SK-N-SH (cell line): ENCODE measurements around the gene DCUN1D5. TPM values are rescaled to one million over a fixed set of nuclear protein-coding genes. Genes with fewer than 3 reads are reported as not detected.

Source experiments
- CTCF ChIA-PET: fragments of 300-600, 350-600 bp; formaldehyde crosslinking; extraction: SDS; loops from one replicate; lab custom pipeline; 2021; lab: Yijun Ruan, JAX
- POLR2A ChIA-PET: fragments of 350-600 bp; sonication (Branson Sonifier 250); formaldehyde crosslinking; extraction: SDS; loops from one replicate; lab custom pipeline; 2020; ENCODE audit warnings: antibody characterized with exemption, inconsistent platforms; lab: Yijun Ruan, JAX
- DNase-seq: peaks from one replicate; pipeline ENCODE4 v3.0.0; 2012
- H2AFZ ChIP-seq: fragments of 200-600 bp; sonication (generic); 2 replicates; pipeline ENCODE4 v1.8.1; 2016; ENCODE audit warnings: antibody characterized with exemption, mild to moderate bottlenecking, low read depth
- H3F3A ChIP-seq: fragments of 200-600 bp; sonication (generic); replicated peaks from 2 replicates; pipeline ENCODE3; 2016; ENCODE audit warnings: antibody characterized with exemption, mild to moderate bottlenecking; ENCODE audit not compliant: insufficient read depth
- H3K27ac ChIP-seq, 2 experiments: fragments of 200-500 bp in 1 of 2; fragments of 200-600 bp in 1 of 2; sonication (Bioruptor generic) in 1 of 2; sonication (generic), shearing (Covaris generic) in 1 of 2; 2 replicates each; pipeline versions ENCODE4 v1.5.1 to v1.6.1; 2014 to 2016; ENCODE audit warnings: low read depth in 2 of 2, inconsistent platforms in 1 of 2, low read length in 1 of 2, mild to moderate bottlenecking in 1 of 2, mixed read lengths in 1 of 2
- H3K27me3 ChIP-seq: fragments of 200-600 bp; sonication (generic), shearing (Covaris generic); 2 replicates; pipeline ENCODE4 v1.6.1; 2016; ENCODE audit warnings: mixed run types; ENCODE audit not compliant: insufficient read depth
- H3K36me3 ChIP-seq, 2 experiments: fragments of 200-500 bp in 1 of 2; fragments of 200-600 bp in 1 of 2; sonication (Bioruptor generic) in 1 of 2; sonication (generic) in 1 of 2; replicated peaks in 1 of 2; 2 replicates each; pipeline versions ENCODE3 to v1.5.1; 2014 to 2016; ENCODE audit warnings: low read length in 1 of 2, mild to moderate bottlenecking in 1 of 2; ENCODE audit not compliant: insufficient read depth in 2 of 2, control insufficient read depth in 1 of 2
- H3K4me1 ChIP-seq, 2 experiments: fragments of 200-500 bp in 1 of 2; fragments of 200-600 bp in 1 of 2; sonication (Bioruptor generic) in 1 of 2; sonication (generic), shearing (Covaris generic) in 1 of 2; 2 replicates each; pipeline versions ENCODE4 v1.5.1 to v1.6.1; 2014 to 2016; ENCODE audit warnings: low read depth in 1 of 2, low read length in 1 of 2, mixed run types in 1 of 2; ENCODE audit not compliant: insufficient read depth in 2 of 2, control insufficient read depth in 1 of 2
- H3K4me2 ChIP-seq: fragments of 200-600 bp; sonication (generic), shearing (Covaris generic); 2 replicates; pipeline ENCODE4 v1.6.1; 2017; ENCODE audit warnings: mixed run types
- H3K4me3 ChIP-seq, 2 experiments: fragments of 200-500 bp in 1 of 2; fragments of 200-600 bp in 1 of 2; sonication (Bioruptor generic) in 1 of 2; sonication (generic), shearing (Covaris generic) in 1 of 2; 2 replicates each; pipeline versions ENCODE4 v1.5.1 to v1.8.1; 2014 to 2016; ENCODE audit warnings: low read depth in 2 of 2, inconsistent platforms in 1 of 2, low read length in 1 of 2, mild to moderate bottlenecking in 1 of 2, mixed read lengths in 1 of 2, moderate library complexity in 1 of 2
- H3K79me2 ChIP-seq: fragments of 200-600 bp; sonication (generic); 2 replicates; pipeline ENCODE4 v1.8.1; 2017; ENCODE audit warnings: mild to moderate bottlenecking; ENCODE audit not compliant: insufficient read depth
- H3K9ac ChIP-seq: fragments of 200-600 bp; sonication (generic); 2 replicates; pipeline ENCODE4 v1.6.1; 2017; ENCODE audit warnings: mixed run types
- H3K9me2 ChIP-seq: fragments of 200-600 bp; sonication (generic); 2 replicates; pipeline ENCODE4 v1.6.1; 2017; ENCODE audit warnings: mixed run types
- H3K9me3 ChIP-seq: fragments of 200-600 bp; sonication (generic); 2 replicates; pipeline ENCODE4 v1.6.1; 2017; ENCODE audit warnings: mixed run types, mild to moderate bottlenecking, moderate library complexity
- H4K20me1 ChIP-seq: fragments of 200-600 bp; sonication (generic); 2 replicates; pipeline ENCODE4 v1.6.1; 2017; ENCODE audit warnings: mild to moderate bottlenecking, mixed run types; ENCODE audit not compliant: insufficient read depth
- ELF1 ChIP-seq: IDR thresholded peaks from 2 replicates; pipeline ENCODE4 v1.4.0; 2012
- EP300 ChIP-seq, 2 experiments: IDR thresholded peaks; 2 replicates each; pipeline versions ENCODE4 v1.4.0 to v1.6.1; 2012; ENCODE audit warnings: borderline replicate concordance in 1 of 2, low read depth in 1 of 2, low read length in 1 of 2
- FOSL2 ChIP-seq: IDR thresholded peaks from 2 replicates; pipeline ENCODE4 v1.4.0; 2012; ENCODE audit warnings: low read depth, mild to moderate bottlenecking, moderate library complexity, borderline replicate concordance
- GABPA ChIP-seq: IDR thresholded peaks from 2 replicates; pipeline ENCODE4 v1.4.0; 2012; ENCODE audit warnings: low read depth, mild to moderate bottlenecking
- GATA2 ChIP-seq: sonication (generic); formaldehyde crosslinking; IDR thresholded peaks from 2 replicates; pipeline ENCODE4 v1.5.0; 2020; ENCODE audit warnings: mild to moderate bottlenecking, missing genetic modification reagents
- JUND ChIP-seq: IDR thresholded peaks from 2 replicates; pipeline ENCODE4 v1.4.0; 2012
- MEF2A ChIP-seq: IDR thresholded peaks from 2 replicates; pipeline ENCODE4 v1.4.0; 2012; ENCODE audit warnings: low read depth, borderline replicate concordance
- PBX3 ChIP-seq: IDR thresholded peaks from 2 replicates; pipeline ENCODE4; 2012
- POLR2AphosphoS5 ChIP-seq: IDR thresholded peaks from 2 replicates; pipeline ENCODE4 v1.6.1; 2012; ENCODE audit warnings: low read depth, low read length
- RAD21 ChIP-seq: IDR thresholded peaks from 2 replicates; pipeline ENCODE4 v1.6.1; 2012; ENCODE audit warnings: mild to moderate bottlenecking, low read length
- RCOR1 ChIP-seq: fragments of 150-350 bp; IDR thresholded peaks from 2 replicates; pipeline ENCODE4 v1.6.1; 2017; ENCODE audit warnings: antibody characterized with exemption, low read length
- RFX5 ChIP-seq: IDR thresholded peaks from 2 replicates; pipeline ENCODE4 v1.6.1; 2012; ENCODE audit warnings: mild to moderate bottlenecking, improper control_type of control experiment, low read length
- RXRA ChIP-seq: IDR thresholded peaks from 2 replicates; pipeline ENCODE4 v1.4.0; 2012; ENCODE audit warnings: low read depth, mild to moderate bottlenecking, borderline replicate concordance
- SIN3A ChIP-seq: IDR thresholded peaks from 2 replicates; pipeline ENCODE4 v1.6.1; 2012; ENCODE audit warnings: low read depth, mild to moderate bottlenecking, low read length, moderate library complexity, borderline replicate concordance
- TAF1 ChIP-seq: IDR thresholded peaks from 2 replicates; pipeline ENCODE4 v1.6.1; 2012; ENCODE audit warnings: low read depth, mild to moderate bottlenecking, low read length, moderate library complexity, borderline replicate concordance
- TCF12 ChIP-seq: IDR thresholded peaks from 2 replicates; pipeline ENCODE4 v1.4.0; 2012
- TEAD4 ChIP-seq: IDR thresholded peaks from 2 replicates; pipeline ENCODE4 v1.4.0; 2012; ENCODE audit warnings: mild to moderate bottlenecking, borderline replicate concordance; ENCODE audit not compliant: insufficient read depth
- WGBS: methylation state at CpG from one replicate; pipeline ENCODE4 v1.1.6; 2017; ENCODE audit warnings: low lambda C conversion rate; 5-methylcytosine and 5-hydroxymethylcytosine counted together
- polyA plus RNA-seq, 3 experiments: library from polyadenylated mRNA; depleted of rRNA; stranded (reverse); fragments of >200 nt; gene quantifications; 2 replicates each; pipeline ENCODE4 v1.2.3, GENCODE V29; 2012
- TF ChIP-seq, protein P1 (sequence below): IDR thresholded peaks from 2 replicates; pipeline ENCODE4 v1.4.0; 2012; ENCODE audit warnings: low read depth

DCUN1D5 gene
- polyA plus RNA-seq, 1 of the 3 experiments (the other 2 are of a cell fraction) = 33.1 TPM

DNA sequence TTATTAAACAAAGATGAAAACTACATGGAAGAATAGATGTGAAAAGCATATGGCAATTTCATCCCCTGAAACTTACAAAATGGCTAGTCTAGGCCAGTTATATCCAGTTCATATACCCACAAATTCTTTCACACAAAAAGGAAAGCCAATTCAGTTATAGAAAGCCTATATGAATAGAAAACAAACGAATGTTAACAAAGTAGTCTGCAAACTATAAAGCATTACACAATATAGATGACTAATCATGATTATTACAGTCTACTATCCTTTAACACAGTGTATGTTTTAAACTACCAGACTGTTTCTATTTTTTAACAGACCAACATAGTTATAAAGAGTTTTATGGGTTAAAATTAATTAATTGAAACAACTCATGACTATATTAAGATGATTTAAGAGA lies 12.1 kb downstream of the DCUN1D5 start:
- no peak overlapping the region for H3K27ac ChIP-seq
- H3F3A ChIP-seq = peaks cover 14% of the 10 kb centered on the region
- POLR2A ChIA-PET = no interaction called here
- CTCF ChIA-PET = no interaction called here
- no peak overlapping the region for H3K4me3 ChIP-seq
- peaks cover 56% of the 10 kb centered on the region for H3K79me2 ChIP-seq
- TF ChIP-seq TEAD4 (no peak), FOSL2 (no peak), RCOR1 (no peak), RFX5 (no peak), GATA2 (CRISPR knock-in tag) (no peak), EP300 (IDR thresholded peaks at IDR 0.05; ENCODE audit: borderline replicate concordance in 1 of 2, low read depth in 1 of 2, low read length in 1 of 2) (no peak), RAD21 (no peak), ELF1 (no peak), JUND (no peak)
- TF ChIP-seq, protein P1, sequence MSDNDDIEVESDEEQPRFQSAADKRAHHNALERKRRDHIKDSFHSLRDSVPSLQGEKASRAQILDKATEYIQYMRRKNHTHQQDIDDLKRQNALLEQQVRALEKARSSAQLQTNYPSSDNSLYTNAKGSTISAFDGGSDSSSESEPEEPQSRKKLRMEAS = no peak
- H3K9ac ChIP-seq = no peak overlapping the region
- DNase-seq = no peak
- no peak overlapping the region for H2AFZ ChIP-seq
- no peaks in the 10 kb centered on the region; a peak in 1 of 4 replicates for H3K4me1 ChIP-seq
- no peak overlapping the region for H3K4me2 ChIP-seq
- H3K27me3 ChIP-seq = no peaks in the 10 kb centered on the region
- whole genome bisulfite sequencing = 43% methylated on average over 1 of the region's 1 CpG
- H3K9me3 ChIP-seq = no peaks in the 10 kb centered on the region
- H3K36me3 ChIP-seq = peaks cover 83 to 93% of the 10 kb centered on the region in 2 experiments
- no peaks in the 10 kb centered on the region for H3K9me2 ChIP-seq
- peaks cover 6% of the 10 kb centered on the region; the same call in 1 of the 2 replicates for H4K20me1 ChIP-seq

- no peak overlapping the region for H2AFZ ChIP-seq
- H3K4me2 ChIP-seq = no peak overlapping the region
- POLR2A ChIA-PET = no interaction called here
- DNase-seq = no peak
- H3K79me2 ChIP-seq = peaks cover 47% of the 10 kb centered on the region
- no peaks in the 10 kb centered on the region; a peak in 1 of 4 replicates for H3K4me1 ChIP-seq
- H3K9me3 ChIP-seq = no peaks in the 10 kb centered on the region
- no peaks in the 10 kb centered on the region; the same call in 1 of the 2 replicates for H4K20me1 ChIP-seq
- H3K9me2 ChIP-seq = no peaks in the 10 kb centered on the region
- peaks cover 78 to 86% of the 10 kb centered on the region in 2 experiments for H3K36me3 ChIP-seq
- H3K9ac ChIP-seq = no peak overlapping the region
- WGBS = 98% methylated on average over 5 of the region's 5 CpGs
- H3K4me3 ChIP-seq = no peak overlapping the region
- H3K27me3 ChIP-seq = no peaks in the 10 kb centered on the region
- no peak overlapping the region for H3K27ac ChIP-seq
- CTCF ChIA-PET = no interaction called here
- no peak for TF ChIP-seq ELF1
- no peak for TF ChIP-seq TEAD4
- no peak for TF ChIP-seq POLR2AphosphoS5
- TF ChIP-seq, protein P1 = no peak
- no peak for TF ChIP-seq TAF1
- no peak for TF ChIP-seq RCOR1
- TF ChIP-seq GABPA = no peak
- no peak for TF ChIP-seq RXRA
- no peak for TF ChIP-seq PBX3
- TF ChIP-seq EP300 (IDR thresholded peaks at IDR 0.05; ENCODE audit: borderline replicate concordance in 1 of 2, low read depth in 1 of 2, low read length in 1 of 2) = no peak
- no peak for TF ChIP-seq MEF2A
- no peak for TF ChIP-seq SIN3A
- no peak for TF ChIP-seq JUND
- TF ChIP-seq TCF12 = no peak
- peaks cover 14% of the 10 kb centered on the region for H3F3A ChIP-seq
Observed at GRCh38 chr11:103078710-103079109, 13.2 kb downstream of the DCUN1D5 start.
